ENCODE measurements around the gene PPP2R5C.
"Not testable (repeated sequence)": the region's sequence is repeated elsewhere in the genome, so short reads cannot be mapped to it uniquely, and the experiment has no call there.

The PPP2R5C gene

DNA sequence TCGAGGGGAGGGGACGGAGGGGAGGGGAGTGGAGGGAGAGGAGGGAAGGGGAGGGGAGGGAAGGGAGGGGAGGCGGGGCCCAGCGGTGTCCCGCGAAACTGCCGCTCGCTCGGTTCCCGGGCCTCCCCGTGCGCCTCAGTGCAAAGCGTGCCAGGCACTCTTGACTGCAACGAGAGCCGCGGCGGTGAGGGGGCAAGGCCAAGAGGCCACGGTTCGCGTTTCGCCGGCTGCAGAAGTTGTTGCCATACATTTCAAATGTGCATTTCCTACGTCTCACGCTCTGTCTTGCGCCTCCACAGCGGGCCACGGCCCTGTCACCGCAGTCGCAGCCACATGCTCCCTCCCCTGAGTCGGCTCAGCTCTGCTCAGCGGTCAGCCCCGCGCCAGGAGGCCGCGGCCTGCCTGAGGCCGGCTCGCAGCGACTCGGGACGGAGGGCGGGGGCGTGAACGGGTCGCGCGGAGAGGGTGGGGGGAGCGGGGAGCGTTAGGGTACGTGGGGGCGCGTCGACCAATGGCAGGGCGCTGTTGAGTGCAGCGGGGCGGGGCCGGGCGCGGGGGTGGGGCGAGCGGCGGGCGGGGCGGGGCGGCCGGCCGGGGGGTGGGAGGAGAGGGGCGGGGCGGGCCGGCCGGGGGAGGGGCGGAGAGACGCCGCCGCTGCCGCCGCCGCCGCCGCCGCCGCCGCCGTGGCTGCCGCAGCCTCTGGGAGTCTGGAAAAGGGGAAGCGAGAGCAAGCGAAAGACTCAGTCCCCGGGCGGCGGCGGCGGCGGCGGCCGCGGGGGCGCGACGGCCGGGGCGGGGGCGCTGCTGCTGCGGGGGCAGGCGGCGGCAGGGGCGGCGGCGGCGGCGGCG is at the start of gene PPP2R5C:
Gene PPP2R5C, plus strand, starts transcription at position 678 of the 849 bp plus-strand sequence. CDS start 185 bp downstream, outside the sequence.
- peak; percentile 80 for DNase-seq

DNA sequence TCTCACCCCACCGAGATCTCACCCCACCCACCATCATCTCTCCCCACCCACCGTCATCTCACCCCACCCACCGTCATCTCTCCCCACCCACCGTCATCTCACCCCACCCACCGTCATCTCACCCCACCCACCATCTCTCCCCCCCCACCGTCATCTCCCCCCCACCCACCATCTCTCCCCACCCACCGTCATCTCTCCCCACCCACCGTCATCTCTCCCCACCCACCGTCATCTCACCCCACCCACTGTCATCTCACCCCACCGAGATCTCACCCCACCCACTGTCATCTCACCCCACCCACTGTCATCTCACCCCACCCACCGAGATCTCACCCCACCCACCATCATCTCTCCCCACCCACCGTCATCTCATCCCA is 49.7 kb upstream of the PPP2R5C start:
- not testable (repeated sequence) for DNase-seq

DNA sequence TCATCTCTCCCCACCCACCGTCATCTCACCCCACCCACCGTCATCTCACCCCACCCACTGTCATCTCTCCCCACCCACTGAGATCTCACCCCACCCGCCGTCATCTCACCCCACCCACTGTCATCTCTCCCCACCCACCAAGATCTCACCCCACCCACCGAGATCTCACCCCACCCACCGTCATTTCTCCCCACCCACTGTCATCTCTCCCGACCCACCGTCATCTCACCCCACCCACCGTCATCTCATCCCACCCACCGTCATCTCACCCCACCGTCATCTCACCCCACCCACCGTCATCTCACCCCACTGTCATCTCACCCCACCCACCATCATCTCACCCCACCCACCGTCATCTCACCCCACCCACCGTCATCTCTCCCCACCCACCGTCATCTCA is 49.2 kb upstream of the PPP2R5C start:
- not testable (repeated sequence) for DNase-seq

DNA sequence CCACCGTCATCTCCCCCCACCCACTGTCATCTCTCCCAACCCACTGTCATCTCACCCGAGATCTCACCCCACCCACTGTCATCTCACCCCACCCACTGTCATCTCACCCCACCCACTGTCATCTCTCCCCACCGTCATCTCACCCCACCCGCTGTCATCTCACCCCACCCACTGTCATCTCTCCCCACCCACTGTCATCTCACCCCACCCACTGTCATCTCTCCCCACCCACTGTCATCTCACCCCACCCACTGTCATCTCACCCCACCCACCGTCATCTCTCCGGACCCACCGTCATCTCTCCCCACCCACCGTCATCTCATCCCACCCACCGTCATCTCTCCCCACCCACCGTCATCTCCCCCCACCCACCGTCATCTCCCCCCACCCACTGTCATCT is 48.4 kb upstream of the PPP2R5C start:
- not testable (repeated sequence) for DNase-seq

DNA sequence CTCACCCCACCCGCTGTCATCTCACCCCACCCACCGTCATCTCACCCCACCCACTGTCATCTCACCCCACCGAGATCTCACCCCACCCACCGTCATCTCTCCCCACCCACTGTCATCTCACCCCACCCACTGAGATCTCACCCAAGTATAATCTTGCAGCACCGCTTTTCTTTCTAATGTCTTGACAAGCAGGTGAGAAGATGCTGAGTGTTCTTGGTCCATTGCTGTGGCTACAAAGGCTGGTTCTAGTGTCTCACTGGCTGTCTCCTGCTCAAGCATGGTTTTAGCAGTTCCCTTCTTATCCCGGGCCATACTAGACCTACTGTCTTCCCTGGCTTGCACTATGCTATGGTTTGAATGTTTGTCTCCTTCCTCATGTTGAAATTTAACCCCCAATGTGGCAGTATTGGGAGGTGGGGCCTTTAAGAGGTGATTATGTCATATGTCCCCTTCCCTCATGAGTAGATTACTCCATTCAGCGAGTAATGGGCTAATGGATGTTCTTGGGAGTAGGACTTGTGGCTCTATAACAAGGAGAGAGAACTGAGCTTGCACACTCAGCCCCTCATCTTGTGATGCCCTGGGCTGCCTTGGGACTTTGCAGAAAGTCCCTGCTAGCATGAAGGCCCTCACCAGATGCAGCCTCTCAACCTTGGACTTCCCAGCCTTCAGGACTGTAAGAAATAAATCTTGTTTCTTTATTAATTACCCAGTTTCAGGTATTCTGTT is 47.7 kb upstream of the PPP2R5C start:
- no peak for DNase-seq

DNA sequence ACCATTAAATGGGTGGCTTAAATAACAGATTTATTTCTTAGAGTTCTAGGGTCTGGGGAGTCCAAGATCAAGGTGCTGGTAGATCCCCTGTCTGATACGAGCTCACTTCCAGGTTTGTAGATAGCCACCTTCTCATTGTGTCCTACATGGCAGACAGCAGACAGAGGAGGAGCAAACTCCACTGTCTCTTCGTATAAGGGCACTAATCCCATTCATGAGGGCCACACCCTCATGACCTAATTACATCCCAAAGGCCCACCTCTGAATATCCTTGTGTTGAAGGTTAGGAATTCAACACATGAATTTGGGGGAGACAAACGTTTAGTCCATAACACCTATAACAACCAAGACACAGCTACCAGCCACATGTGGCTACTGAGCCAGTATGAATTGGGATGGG is 47.1 kb upstream of the PPP2R5C start:
- no peak for DNase-seq

DNA sequence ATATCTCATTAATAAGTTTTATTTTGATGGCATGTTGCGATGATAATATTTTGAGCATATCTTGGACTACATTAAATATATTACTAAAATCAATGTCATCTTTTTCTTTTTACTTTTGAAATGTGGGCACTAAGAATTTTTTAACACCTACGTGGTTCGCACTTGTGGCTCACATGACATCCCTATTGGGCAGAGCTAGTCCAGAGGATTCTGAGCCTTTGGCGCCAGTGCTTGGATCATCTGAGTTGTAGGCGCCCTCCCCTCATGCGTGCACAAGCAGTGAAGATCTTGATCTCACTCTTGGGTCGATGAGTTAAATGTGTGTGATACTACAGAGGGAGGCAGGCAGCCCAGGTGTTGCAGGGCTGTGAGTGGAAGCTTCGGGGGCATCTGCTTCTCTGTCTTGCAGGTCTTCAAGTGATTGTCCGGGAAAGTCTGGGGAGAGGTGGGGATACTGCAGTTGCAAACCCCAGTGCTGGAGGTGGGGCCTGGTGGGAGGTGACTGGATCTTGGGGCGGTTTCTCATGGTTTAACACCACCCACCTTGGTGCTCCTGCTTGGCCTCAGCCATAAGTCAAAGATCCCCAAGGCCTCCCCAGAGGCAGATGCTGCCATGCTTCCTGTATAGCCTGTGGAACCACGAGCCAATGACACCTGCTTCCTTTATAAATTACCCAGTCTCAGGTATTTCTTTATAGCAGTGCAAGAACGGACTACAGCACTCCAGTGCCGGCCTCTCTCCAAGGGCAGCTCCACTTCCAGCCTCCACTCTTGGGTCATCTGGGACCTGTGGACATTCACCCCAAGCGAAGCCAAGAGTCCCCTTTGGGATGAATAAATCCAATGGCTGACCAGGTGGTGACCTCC is 46.1 kb upstream of the PPP2R5C start:
- no peak for DNase-seq

DNA sequence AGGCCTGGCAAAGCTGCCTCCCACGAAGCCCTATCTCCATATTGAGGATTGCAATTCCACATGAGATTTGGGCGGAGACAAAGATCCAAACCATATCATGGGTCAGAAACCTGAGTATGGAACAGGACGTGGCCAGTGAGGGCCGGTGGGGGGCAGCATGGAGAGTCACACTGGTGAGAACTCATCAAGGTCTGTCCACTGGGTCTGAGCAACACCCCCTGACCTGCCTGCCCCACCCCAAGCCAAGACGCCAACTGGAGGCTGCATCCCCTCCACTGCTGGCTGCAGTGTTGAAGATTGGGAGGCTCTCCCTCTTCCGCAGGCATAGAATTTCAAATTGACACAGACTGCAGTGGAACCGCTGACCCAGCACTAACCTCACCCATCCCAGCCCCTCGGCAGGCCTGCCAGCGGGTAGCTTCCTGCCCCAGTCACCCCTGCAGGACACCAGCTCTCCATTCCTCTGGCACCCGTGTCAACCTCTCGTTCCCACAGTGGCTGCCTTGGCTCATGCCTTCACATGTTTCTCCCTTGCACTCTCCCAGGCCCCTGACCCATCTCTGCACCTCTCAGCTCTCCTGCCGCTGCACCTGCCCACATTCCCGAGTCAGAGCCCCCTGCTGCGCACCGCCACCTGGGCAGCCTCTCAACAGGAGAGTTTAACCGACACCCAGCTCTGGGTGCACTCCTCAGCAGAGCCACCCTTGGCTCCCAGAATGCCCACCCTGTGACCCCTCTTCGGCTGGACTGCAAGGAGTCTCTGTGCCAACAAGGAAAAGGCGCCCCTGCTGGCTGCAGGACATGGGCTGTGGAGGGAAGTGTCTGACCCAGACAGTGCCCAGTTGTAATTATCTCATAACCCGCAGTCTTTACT is 45.2 kb upstream of the PPP2R5C start:
- DNase-seq, result no peak

DNA sequence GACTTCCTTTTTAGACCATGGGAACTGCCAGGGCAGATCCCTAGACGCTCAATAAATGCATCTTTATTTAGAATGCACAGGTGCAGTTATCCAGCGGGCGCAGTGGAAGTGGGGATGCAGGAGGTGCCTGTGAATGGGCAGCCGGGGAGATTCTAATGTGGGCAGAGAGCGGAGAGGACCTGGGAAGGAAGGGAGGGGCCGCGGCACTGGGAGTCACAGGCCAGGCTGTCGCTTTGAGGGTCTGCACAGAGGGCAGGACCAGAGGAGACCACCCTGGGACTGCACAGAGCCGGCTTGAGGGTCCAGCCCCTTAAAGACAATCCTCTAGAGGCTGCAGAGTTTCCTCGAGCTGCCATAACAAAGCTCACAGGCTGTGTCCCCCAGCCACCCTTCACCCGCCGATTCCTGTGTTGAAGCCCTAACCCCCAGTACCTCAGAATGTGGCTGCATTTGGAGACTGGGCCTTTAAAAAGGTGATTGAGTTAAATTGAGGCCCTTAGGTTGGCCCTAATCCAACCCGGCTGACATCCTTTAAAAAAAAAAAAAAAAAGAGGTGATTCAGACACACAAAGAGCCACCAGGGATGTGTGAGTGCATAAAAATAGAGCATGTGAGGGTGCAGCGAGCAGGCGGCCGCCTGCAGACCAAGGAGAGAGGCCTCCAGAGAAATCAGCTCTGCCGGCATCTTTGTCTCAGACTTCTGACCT is 44.4 kb upstream of the PPP2R5C start:
- no peak for DNase-seq

DNA sequence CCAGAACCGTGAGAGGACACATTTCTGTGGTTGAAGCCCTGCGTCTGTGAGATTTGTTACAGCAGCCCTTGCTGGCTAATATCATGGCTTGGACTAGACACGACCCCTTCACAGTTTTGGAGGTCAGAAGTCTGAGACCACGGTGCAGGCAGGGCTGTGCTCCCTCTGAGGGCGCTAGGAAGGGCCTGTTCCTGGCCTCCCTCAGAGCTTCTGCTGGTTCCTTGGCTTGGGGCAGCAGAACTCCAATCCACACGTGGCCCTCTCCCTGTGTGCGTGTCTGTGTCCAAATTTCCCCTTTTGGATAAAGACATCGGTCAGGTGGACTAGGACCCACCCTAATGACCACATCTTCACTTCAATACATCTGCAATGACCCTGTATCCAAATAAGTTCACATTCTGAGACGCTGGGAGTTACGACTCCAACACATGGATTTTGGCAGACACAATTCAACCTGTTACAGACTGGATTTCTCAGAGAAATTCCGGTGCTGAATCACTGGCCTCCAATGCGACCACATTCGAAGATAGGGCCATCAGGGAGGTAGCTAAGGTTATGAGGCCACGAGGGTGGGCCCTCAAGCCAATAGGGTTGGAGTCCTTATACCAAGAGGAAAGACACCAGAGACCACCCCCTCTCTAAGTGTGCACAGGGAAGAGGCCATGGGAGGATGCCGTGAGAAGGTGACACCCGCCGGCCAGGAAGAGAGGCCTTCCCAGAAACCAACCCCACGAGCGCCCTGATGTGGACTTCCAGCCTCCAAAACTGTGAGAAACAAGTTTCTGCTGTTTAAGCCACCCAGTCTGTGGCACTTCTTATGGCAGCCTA is 43.6 kb upstream of the PPP2R5C start:
- no peak for DNase-seq

DNA sequence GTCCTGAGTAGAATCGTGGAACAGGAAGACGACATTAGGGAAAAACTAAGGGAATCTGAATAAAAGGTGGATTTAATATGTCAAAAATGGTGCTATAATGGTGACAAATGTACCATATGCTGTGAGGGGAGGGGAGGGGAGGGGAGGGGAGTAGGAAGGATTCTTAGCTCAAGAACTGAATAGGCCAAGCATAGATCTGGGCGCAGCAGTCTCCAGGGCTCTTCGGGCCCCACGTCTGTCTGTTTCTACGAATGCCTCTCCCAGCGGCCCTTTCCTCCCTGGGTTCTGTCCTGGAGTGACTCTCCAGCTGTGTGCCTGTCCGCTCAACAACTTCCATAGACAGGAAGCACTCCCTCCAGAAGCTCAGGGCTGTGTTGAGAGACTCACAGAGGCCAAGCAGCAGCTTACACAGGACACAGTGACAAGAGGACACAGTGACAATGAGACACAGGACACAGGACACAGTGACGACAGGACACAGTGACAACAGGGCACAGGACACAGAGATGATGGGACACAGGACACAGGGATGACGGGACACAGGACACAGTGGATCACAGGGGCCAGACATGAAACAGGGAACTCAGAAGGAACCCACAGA is 42.4 kb upstream of the PPP2R5C start:
- no peak for DNase-seq

DNA sequence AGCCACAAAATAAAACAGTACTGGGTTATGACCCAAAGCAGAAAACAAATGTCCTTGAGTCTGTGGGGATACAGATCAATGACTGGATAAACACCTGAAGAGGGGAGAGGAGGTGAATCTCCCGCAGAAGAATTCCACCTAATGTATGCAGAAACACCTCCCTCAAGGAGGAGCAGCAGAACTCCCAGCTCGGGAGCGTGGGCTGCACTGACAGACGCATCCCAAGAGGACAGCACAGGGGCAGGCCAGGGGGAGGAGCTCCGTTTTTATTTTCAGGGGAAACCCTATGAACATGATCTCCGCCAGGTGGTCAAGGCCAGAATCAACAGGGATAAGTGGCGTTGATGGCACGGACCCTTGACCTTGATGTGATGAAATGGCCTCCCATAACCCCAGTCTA is 41.8 kb upstream of the PPP2R5C start:
- no peak for DNase-seq

DNA sequence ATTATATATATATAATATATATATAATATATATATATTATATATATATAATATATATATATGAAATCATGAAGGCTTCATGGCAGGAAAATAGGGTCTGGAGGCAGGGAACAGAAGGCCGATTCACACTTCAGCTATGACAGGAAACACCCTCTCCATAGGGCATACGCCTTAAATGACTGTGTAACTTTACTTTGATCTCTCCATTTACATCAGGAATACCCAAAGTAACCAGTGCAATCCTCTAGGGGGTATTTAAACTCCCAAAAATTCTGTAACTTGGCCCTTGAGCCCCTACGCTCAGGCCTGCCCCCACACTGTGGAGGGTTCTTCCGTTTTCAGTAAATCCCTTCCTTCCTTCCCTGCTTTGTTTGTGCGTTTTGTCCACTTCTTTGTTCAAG is 40.4 kb upstream of the PPP2R5C start:
- no peak for DNase-seq

DNA sequence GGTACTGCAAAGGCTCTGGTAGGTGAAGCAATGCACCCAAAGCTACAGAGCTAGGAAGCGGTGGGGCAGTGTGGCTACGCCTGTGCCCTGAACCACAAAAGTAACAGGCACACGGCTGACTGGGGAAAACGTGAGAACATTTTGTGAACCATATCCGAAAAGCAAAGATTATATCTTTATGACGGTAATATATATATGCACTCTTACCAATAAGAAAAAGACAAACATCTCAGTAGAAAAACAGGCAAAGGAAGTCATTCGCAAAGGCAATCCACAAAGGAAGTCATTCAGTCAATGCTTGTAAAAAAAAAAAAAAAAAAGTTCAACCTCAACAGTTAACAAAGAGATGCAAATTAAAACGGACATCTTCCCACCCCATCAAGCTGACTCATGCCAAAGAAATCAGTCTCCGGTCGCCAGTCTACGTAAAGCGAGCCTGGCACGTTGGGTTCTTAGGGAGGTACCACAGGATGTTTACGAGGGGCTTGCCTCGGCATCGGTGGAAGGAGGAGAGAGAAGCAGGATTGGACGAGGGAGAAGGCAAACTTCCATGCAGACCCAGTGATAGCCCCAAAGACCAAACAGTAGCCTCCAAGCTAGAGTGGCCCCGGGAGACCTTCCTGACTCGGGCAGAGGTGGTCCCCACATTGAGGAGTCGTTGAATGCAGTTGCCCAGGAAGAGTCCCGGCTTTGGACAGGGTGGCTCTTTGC is 39.4 kb upstream of the PPP2R5C start:
- no peak for DNase-seq

DNA sequence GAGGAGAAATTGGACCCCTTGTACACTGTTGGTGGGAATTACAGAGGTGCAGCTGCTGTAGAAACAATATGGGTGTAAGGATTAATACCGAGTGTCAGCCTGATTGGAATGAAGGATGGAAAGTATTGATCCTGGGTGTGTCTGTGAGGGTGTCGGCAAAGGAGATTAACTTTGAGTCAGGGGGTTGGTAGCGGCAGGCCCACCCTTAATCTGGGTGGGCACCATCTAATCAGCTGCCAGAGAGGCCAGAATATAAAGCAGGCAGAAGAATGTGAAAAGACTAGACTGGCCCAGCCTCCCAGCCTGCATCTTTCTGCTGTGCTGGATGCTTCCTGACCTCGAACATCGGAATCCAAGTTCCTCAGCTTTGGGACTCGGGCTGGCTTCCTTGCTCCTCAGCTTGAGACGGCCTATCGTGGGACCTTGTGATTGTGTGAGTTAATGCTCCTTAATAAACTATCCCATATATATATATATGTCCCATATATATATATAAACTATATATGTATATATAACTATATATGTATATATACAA is 38.4 kb upstream of the PPP2R5C start:
- DNase-seq, result no peak

DNA sequence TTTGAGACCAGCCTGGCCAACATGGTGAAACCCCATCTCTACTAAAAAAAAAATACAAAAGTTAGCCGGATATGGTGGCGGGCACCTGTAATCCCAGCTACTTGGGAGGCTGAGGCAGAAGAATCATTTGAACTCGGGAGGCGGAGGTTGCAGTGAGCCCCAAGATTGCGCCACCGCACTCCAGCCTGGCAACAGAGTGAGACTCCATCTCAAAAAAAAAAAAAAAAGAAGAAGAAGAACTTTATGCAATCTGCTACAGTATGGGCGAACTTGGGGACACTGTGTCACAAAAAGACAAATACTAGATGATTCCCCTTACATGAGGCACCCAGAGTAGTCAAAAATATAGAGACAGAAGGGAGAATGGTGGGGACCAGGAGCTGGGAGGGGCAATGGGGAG is 35.9 kb upstream of the PPP2R5C start:
- not testable (repeated sequence) for DNase-seq

DNA sequence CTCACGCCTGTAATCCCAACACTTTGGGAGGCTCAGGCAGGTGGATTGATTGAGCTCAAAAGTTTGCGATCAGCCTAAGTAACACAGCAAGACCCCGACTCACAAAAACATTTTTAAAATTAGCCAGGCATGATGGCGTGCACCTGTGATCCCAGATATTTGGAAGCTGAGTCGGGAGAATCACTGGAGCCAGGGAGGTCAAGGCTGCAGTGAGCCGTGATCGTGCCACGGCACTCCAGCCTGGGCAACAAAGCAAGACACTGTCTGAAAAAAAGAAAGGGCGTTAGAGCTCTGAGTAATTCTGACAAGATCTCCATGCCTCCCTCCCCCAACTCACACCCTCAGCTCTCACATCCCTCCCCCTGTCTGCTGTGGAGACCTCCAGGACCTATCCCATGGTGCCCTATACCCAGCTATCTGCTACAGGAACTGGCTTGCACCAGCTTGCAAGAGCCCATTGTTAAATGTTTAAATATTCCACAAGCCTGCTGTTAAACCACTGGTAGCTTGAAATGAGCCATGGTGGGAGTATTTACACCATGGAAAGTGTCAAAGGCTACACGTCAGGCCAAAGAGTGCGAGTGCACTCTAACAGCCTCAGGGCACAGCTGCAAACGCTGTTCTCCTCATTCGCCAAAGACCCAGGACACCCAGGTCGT is 35.1 kb upstream of the PPP2R5C start:
- DNase-seq, result no peak

DNA sequence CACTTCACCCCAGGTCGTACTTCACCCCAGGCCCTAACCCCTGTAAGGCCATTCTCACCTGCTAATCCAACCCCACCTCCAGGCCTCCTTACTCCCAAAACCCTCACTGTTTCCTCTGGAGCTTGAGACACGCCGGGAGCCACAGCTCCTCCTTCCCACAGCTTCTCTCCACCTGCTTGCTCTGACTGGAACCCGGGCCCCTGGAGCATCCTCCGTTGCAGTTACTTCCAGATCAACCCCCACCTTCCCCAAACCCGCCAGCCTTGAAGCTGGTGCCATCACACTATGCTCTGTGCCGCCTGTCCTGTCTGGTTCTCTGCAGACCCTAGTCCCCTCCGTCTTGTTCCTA is 34.6 kb upstream of the PPP2R5C start:
- no peak for DNase-seq
